Measurements from ENCODE around the gene GRIA4. TPM values are rescaled to one million over a fixed set of nuclear protein-coding genes. Genes with fewer than 3 reads are reported as not detected.

The GRIA4 gene
- polyA plus RNA-seq, 3 donors, result not detected

DNA sequence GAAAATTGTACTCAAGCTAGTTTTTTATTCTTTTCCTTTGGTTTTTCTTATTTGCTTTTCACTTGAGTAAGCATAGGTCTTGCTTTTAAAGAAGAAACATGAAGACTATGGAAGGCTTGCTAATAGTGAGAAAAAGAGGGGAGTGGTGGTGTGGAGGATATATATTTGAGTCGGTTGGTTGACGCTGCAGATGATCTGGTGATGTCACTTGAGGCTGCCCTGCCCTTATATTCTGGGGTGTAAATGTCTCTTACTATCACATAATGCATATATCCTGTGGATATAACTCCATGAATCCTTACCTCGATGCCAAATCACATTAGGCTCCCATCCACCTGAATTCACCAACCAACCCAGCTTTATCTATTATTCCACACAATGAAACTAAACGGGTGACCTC is 2.9 kb downstream of the GRIA4 start:
- Mint-ChIP-seq H3K4me1 (peaks cover 21% of the 10 kb centered on the region), H3K27ac (no peak overlapping the region), H3K4me3 (no peak overlapping the region), H3K36me3 (peaks cover 0 to 6% of the 10 kb centered on the region in 2 donors), H3K9me3 (peaks cover 0 to 14% (median 5%) of the 10 kb centered on the region in 7 donors), H3K27me3 (ENCODE audit: low read depth in 3 of 3) (peaks cover 36 to 38% (median 37%) of the 10 kb centered on the region in 3 donors)
- no peaks in the 10 kb centered on the region for H3K79me2 ChIP-seq (ENCODE audit: insufficient read depth, low read length)
- H3K4me1 ChIP-seq (ENCODE audit: control insufficient read depth in 1 of 2, insufficient read depth in 2 of 2, low read length in 2 of 2), result peaks cover 7 to 9% of the 10 kb centered on the region in 2 donors
- no peak for DNase-seq
- H3K4me2 ChIP-seq (replicated peaks; ENCODE audit: extremely low read depth, low read length, poor library complexity, severe bottlenecking), result no peak overlapping the region
- WGBS (ENCODE audit: insufficient coverage), result 100% methylated on average over 1 of the region's 4 CpGs
- H3K9me3 ChIP-seq (replicated peaks in 1 of 2; ENCODE audit: control insufficient read depth in 1 of 2, insufficient read depth in 1 of 2, low read length in 2 of 2), result peaks cover 0 to 10% of the 10 kb centered on the region in 2 donors
- peaks cover 34 to 41% of the 10 kb centered on the region in 2 donors for H3K27me3 ChIP-seq (ENCODE audit: control insufficient read depth in 2 of 2, insufficient read depth in 2 of 2, low read length in 2 of 2)
- intact Hi-C loops (cut with micrococcal nuclease), result no loop called here
- no peak overlapping the region for H3K27ac ChIP-seq (ENCODE audit: low read depth in 1 of 2, low read length in 2 of 2)
- no peak overlapping the region for H3K4me3 ChIP-seq (replicated peaks in 1 of 3; ENCODE audit: low read depth in 2 of 3, low read length in 3 of 3)
- H3K36me3 ChIP-seq (replicated peaks in 1 of 2; ENCODE audit: control insufficient read depth in 1 of 2, insufficient read depth in 2 of 2, low read length in 2 of 2), result no peaks in the 10 kb centered on the region
- no peak for TF ChIP-seq CTCF (IDR thresholded peaks at IDR 0.05)
- no peaks in the 10 kb centered on the region for H4K20me1 ChIP-seq (ENCODE audit: insufficient read depth, low read length)
- H3K9ac ChIP-seq (ENCODE audit: insufficient read depth, low read length, poor library complexity, severe bottlenecking), result no peak overlapping the region
- no peak overlapping the region for H2AFZ ChIP-seq (ENCODE audit: insufficient read depth, low read depth, low read length, poor library complexity, severe bottlenecking)

DNA sequence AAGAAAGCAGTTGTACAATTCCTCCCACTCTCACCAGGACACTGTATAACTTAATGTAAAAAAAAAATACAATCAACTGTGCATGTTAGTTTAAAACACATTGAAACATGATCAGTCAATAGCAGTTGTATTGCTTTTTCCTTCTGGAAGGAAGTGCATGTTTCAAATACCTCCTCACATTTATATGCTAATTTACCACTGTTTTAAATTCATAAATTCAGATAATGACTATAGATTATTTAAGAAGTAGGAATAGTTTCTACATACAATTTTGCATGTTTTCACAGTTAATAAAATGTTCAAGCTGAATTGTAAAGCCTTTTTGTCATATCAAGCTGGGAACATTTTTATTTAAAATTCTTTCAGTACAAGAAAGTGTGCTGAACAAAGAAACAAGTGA is 3.3 kb downstream of the GRIA4 start:
- H3K4me3 ChIP-seq (replicated peaks in 1 of 3; ENCODE audit: low read depth in 2 of 3, low read length in 3 of 3), result no peak overlapping the region
- H2AFZ ChIP-seq (ENCODE audit: insufficient read depth, low read depth, low read length, poor library complexity, severe bottlenecking), result no peak overlapping the region
- no peak for DNase-seq
- H3K27ac ChIP-seq (ENCODE audit: low read depth in 1 of 2, low read length in 2 of 2), result no peak overlapping the region
- peaks cover 36% of the 10 kb centered on the region in 3 donors for H3K27me3 Mint-ChIP-seq (ENCODE audit: low read depth in 3 of 3)
- H3K27me3 ChIP-seq (ENCODE audit: control insufficient read depth in 2 of 2, insufficient read depth in 2 of 2, low read length in 2 of 2), result peaks cover 34 to 41% of the 10 kb centered on the region in 2 donors
- no peaks in the 10 kb centered on the region for H3K36me3 ChIP-seq (replicated peaks in 1 of 2; ENCODE audit: control insufficient read depth in 1 of 2, insufficient read depth in 2 of 2, low read length in 2 of 2)
- no peak overlapping the region for H3K4me3 Mint-ChIP-seq
- no peaks in the 10 kb centered on the region for H3K79me2 ChIP-seq (ENCODE audit: insufficient read depth, low read length)
- H3K36me3 Mint-ChIP-seq, result peaks cover 0 to 6% of the 10 kb centered on the region in 2 donors
- no peaks in the 10 kb centered on the region for H4K20me1 ChIP-seq (ENCODE audit: insufficient read depth, low read length)
- H3K4me1 ChIP-seq (ENCODE audit: control insufficient read depth in 1 of 2, insufficient read depth in 2 of 2, low read length in 2 of 2), result peaks cover 7 to 9% of the 10 kb centered on the region in 2 donors
- TF ChIP-seq CTCF (IDR thresholded peaks at IDR 0.05), result no peak
- intact Hi-C loops (cut with micrococcal nuclease), result no loop called here
- H3K9me3 Mint-ChIP-seq, result peaks cover 0 to 14% (median 5%) of the 10 kb centered on the region in 7 donors
- H3K4me1 Mint-ChIP-seq, result peaks cover 21% of the 10 kb centered on the region
- no peak overlapping the region for H3K9ac ChIP-seq (ENCODE audit: insufficient read depth, low read length, poor library complexity, severe bottlenecking)
- H3K27ac Mint-ChIP-seq, result no peak overlapping the region
- H3K4me2 ChIP-seq (replicated peaks; ENCODE audit: extremely low read depth, low read length, poor library complexity, severe bottlenecking), result no peak overlapping the region
- peaks cover 0 to 10% of the 10 kb centered on the region in 2 donors for H3K9me3 ChIP-seq (replicated peaks in 1 of 2; ENCODE audit: control insufficient read depth in 1 of 2, insufficient read depth in 1 of 2, low read length in 2 of 2)
